Effector memory CD4-positive, alpha-beta T cell (primary cell): ENCODE results near the gene TBC1D24.

Experiments used
- DNase-seq, 3 donors: peaks; one replicate each; pipeline ENCODE4 v3.0.0-alpha.2; 2020
- H3K27ac ChIP-seq: 2 replicates; pipeline ENCODE4 v1.7.0; 2013; ENCODE audit warnings: mild to moderate bottlenecking, low read length, moderate library complexity; ENCODE audit not compliant: insufficient read depth, poor library complexity, severe bottlenecking
- H3K27me3 ChIP-seq: replicated peaks from 2 replicates; pipeline ENCODE4 v1.7.0; 2013; ENCODE audit warnings: mild to moderate bottlenecking, low read length; ENCODE audit not compliant: insufficient read depth, control insufficient read depth, poor library complexity, severe bottlenecking
- H3K36me3 ChIP-seq: 2 replicates; pipeline ENCODE4 v1.7.0; 2013; ENCODE audit warnings: mild to moderate bottlenecking, low read length, moderate library complexity; ENCODE audit not compliant: control insufficient read depth, insufficient read depth
- H3K4me1 ChIP-seq: 2 replicates; pipeline ENCODE4 v1.7.0; 2013; ENCODE audit warnings: low read length, mild to moderate bottlenecking; ENCODE audit not compliant: control insufficient read depth, insufficient read depth, poor library complexity, severe bottlenecking
- H3K4me3 ChIP-seq: 2 replicates; pipeline ENCODE4 v1.7.0; 2013; ENCODE audit warnings: low read length, low read depth, mild to moderate bottlenecking; ENCODE audit not compliant: insufficient read depth, poor library complexity, severe bottlenecking
- H3K9me3 ChIP-seq: 2 replicates; pipeline ENCODE4 v1.7.0; 2013; ENCODE audit warnings: mild to moderate bottlenecking, low read length, moderate library complexity; ENCODE audit not compliant: control insufficient read depth

The TBC1D24 gene

DNA sequence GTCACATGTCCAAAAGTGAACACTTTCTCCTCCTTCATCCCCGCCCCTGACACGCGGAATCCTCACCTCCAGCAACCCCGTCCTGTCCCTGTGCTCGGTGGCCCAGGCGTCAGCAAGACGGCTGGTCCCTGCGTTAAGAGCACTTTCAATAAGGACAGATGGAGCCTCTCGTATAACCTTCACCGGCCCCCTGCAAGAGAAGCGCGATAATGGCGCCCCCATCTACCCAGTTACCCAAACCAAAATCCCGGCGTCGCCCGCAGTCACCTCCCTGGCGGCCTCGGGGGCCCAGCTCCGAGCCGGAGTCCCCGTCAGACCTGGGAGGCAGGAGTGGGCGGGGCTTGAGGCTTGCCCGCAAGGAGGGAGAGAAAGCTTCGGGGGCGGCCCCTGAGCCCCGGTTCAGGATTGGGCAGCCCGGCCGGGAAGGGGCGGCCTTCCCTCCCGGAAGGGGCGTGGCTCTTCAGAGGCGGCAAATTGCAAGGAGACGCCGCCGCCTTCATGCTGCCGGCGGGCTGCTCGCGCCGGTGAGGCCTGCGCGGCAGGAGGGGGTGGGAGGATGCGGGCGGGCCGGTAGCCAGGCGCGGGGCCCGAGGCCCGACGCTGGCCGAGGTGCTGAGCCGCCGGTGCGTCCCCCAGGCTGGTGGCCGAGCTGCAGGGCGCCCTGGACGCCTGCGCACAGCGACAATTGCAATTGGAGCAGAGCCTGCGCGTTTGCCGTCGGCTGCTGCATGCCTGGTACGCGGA, 15.1 kb upstream of the TBC1D24 start, which contains the start of gene TEDC2:
TSS of gene TEDC2 (plus strand) at position 463 of the 744 bp plus-strand sequence. CDS start at position 499, 36 bp downstream.
- no peak within 1 kb of the TSS for H3K27ac ChIP-seq
- H3K36me3 ChIP-seq = no peaks in the 10 kb centered on the region
- peak within 1 kb of the TSS; percentile 74 for H3K4me3 ChIP-seq
- no peaks in the 10 kb centered on the region for H3K9me3 ChIP-seq
- H3K4me1 ChIP-seq = peaks cover 12% of the 10 kb centered on the region
- no peaks in the 10 kb centered on the region for H3K27me3 ChIP-seq
- peak; percentile 94 to 96 (median 95) for DNase-seq

DNA sequence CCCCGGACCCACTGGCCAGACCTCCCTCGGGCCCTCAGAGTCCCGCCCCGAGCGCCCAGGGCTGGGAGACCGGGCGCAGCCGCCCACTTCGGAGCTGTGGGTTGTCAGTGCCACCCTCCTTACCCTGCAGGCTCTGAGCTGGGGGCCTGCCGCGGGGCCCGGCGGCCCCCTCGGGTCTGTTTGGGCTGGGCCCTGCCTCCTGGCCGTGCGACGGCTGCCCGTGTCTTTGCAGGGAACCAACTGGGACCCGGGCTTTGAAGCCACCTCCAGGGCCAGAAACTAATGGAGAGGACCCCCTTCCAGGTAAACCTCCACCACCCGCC, 14.6 kb upstream of the TBC1D24 start:
- no peak for DNase-seq
- no peaks in the 10 kb centered on the region for H3K36me3 ChIP-seq
- no peak overlapping the region for H3K27ac ChIP-seq
- H3K4me1 ChIP-seq = peaks cover 12% of the 10 kb centered on the region
- H3K9me3 ChIP-seq = no peaks in the 10 kb centered on the region
- no peaks in the 10 kb centered on the region for H3K27me3 ChIP-seq
- peak overlapping the region; percentile 74 for H3K4me3 ChIP-seq

DNA sequence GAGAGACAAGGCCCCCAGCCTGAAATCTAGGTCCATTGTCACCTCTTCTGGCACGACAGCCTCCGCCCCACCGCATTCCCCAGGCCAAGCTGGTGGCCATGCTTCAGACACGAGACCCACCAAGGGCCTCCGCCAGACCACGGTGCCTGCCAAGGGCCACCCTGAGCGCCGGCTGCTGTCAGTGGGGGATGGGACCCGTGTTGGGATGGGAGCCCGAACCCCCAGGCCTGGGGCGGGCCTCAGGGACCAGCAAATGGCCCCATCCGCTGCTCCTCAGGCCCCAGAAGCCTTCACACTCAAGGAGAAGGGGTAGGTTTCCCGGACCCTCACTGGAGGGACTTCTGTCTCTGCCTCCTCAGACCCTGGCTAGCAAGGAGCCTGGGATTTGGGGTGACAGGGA, 14.0 kb upstream of the TBC1D24 start:
- Histone ChIP-seq H3K27ac (no peak overlapping the region), H3K27me3 (no peaks in the 10 kb centered on the region), H3K36me3 (no peaks in the 10 kb centered on the region), H3K4me3 (no peak overlapping the region), H3K9me3 (no peaks in the 10 kb centered on the region), H3K4me1 (peaks cover 12% of the 10 kb centered on the region)
- no peak for DNase-seq

DNA sequence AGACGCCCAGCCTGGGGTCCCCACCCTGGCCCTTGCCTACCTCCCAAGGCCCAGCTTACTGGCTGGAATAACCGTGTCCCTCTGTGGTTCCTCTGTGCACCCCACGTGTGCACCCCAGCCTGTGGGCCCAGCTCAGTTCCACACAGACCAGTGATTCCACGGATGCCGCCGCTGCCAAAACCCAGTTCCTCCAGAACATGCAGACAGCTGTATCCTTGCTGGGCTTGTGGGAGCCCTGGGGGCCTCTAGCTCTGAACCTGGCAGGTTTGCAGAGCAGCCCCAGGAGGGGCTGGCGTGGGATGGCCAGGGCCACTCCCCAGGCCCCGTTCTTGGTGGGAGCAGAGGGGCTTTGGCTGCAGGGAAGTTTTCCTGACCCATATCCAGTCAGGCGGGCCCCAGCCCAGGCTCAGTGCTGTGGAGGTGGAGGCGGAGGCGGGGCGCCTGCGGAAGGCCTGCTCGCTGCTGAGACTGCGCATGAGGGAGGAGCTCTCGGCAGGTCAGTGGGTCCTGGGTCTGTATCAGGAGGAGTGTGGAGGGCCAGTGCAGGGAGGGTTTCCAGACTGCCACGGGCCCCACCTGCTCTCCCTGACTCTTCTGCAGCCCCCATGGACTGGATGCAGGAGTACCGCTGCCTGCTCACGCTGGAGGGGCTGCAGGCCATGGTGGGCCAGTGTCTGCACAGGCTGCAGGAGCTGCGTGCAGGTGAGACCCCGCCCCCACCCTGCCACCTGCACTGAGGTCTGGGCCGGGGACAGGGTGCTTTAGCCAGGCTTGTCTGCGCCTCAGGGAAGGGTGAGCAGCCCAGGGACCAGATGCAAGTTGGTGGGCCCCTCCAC, 12.7 kb upstream of the TBC1D24 start:
- H3K9me3 ChIP-seq = no peaks in the 10 kb centered on the region
- no peak for DNase-seq
- no peaks in the 10 kb centered on the region for H3K36me3 ChIP-seq
- no peaks in the 10 kb centered on the region for H3K27me3 ChIP-seq
- H3K4me3 ChIP-seq = no peak overlapping the region
- peaks cover 12% of the 10 kb centered on the region for H3K4me1 ChIP-seq
- no peak overlapping the region for H3K27ac ChIP-seq

DNA sequence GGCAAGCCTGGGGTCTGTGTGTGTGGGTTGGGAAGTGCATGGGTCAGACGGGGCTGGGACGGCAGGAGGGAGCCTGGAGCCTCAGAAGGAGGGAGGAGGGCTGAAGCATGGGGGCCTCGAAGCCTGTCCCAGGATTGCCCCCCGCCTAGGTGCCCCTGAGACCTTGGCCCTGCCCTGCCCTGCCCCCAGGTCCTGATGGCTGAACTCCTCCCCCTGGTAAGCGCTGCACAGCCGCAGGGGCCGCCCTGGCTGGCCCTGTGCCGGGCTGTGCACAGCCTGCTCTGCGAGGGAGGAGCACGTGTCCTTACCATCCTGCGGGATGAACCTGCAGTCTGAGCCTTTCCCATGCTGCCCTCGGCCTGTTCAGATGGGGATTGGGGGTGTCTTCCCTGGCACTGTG, 10.6 kb upstream of the TBC1D24 start:
- no peak overlapping the region for H3K27ac ChIP-seq
- no peak overlapping the region for H3K4me3 ChIP-seq
- H3K36me3 ChIP-seq = no peaks in the 10 kb centered on the region
- peaks cover 24% of the 10 kb centered on the region for H3K4me1 ChIP-seq
- H3K9me3 ChIP-seq = no peaks in the 10 kb centered on the region
- no peak for DNase-seq
- peaks cover 13% of the 10 kb centered on the region for H3K27me3 ChIP-seq

DNA sequence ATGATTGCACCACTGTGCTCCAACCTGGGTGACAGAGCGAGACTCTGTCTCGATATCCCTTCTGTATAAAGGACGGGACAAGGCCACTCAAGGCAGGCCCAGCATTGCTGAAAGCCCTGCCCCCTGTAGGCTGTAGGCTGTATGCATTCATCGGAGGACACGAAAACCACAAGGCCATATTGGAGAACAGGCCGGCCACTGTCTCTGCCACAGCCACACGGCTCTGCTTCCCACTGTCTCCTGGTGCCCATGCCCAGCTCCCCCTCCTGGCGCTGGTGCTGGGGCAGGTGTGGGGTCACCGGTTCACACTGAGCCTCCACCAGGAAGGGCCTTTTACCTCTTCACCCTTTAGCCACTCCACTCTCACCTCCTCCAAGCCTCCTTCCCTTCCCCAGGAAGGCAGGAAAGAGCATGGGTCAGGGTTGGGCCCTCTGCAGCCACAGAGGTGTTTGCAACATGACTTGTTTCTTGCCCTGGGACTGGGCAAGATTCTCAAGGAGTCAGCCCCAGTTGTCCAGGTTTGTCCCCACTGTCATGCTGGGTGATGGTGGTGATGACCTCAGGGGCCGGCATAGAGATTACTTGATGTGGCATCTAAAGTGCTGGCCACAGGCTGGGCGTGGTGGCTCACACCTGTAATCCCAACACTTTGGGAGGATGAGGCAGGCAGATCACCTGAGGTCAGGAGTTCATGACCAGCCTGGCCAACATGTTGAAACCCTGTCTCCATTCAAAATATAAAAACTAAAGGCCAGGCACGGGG, 9.1 kb upstream of the TBC1D24 start:
- H3K4me1 ChIP-seq = peaks cover 15% of the 10 kb centered on the region

DNA sequence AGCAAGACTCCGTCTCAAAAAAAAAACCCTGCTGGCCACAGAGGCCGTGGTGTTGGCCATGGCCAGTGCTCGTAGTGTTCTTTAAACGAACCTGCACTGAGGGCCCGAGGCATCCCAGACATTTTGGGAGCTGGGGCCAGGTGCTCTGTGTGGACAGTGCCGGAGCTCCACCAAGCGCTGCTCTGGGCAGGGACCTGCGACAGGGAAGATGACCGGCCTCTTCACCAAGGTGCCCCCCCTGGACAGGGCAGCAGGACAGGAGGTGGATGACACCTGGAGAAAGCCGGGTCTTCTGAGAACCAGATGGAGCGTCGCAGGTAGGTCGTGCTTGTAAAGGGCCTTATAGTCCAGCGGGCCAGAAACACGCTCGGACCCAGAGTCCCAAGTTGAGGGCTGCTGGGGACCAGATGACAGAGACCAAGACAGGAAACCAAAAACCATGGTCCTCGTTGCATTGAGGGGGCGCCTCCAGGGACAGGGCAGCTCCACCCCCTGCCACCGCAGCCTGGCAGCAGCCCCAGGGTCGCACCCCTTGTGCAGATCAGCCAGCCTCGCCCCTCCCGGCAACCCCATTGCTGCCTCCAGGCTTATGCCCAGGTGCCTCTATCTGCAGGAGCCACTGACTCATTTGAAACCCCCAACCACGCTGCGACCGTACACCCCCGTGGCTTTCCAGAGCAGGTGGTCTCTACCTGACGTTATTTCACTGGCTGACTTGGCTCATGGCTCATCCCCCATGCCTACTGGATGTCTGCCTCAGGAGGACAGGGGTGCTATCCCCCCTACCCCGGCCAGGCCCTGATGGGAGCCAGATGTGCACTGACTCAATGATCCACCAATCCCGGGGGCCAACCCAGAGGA, 8.0 kb upstream of the TBC1D24 start:
- no peak for DNase-seq
- peaks cover 37% of the 10 kb centered on the region for H3K27me3 ChIP-seq
- H3K4me3 ChIP-seq = no peak overlapping the region
- no peaks in the 10 kb centered on the region for H3K36me3 ChIP-seq
- H3K4me1 ChIP-seq = peaks cover 25% of the 10 kb centered on the region
- H3K27ac ChIP-seq = no peak overlapping the region
- H3K9me3 ChIP-seq = no peaks in the 10 kb centered on the region

More for the DNA sequence above, 9.1 kb upstream of the TBC1D24 start:
- H3K9me3 ChIP-seq = no peaks in the 10 kb centered on the region
- no peaks in the 10 kb centered on the region for H3K36me3 ChIP-seq
- no peak overlapping the region for H3K4me3 ChIP-seq
- DNase-seq = no peak
- no peak overlapping the region for H3K27ac ChIP-seq
- peaks cover 27% of the 10 kb centered on the region for H3K27me3 ChIP-seq

DNA sequence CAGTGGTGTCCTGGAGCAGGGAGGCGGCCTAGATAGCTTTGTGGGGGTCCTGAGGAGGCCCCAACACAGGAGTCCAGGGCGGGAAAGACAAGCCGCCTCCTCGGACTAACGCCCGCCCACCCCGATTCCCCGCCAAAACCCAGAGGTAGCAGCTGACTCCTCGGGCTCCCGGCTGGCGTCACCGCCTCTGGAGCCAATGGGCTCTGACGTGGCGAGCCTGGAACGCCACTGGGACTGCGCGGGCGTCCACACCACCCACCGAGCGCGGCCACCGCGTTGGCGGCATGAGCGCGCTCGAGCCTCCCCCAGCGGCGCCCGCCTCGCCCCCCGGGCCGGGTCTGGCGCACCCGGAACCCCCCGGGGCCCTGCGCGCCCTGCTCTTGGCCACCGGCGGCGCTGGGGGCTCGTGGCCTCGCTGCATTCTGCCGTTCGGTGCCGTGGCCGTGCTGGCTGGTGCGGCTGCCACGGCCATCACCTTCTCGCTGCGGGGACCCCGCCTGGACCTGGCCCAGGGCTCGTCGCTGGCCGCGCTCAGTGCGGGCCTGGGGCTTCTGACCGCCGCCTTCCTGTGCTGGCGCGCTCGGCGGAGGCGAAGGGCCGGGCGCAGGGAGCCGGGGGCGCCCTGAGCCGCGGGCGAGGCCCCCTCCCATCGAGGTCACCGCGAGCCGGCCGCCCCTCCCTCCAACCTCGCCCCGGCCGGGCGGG, 7.2 kb upstream of the TBC1D24 start:
- H3K9me3 ChIP-seq = no peaks in the 10 kb centered on the region
- DNase-seq = no peak
- peaks cover 45% of the 10 kb centered on the region for H3K27me3 ChIP-seq
- peaks cover 28% of the 10 kb centered on the region for H3K4me1 ChIP-seq
- H3K27ac ChIP-seq = no peak overlapping the region
- no peaks in the 10 kb centered on the region for H3K36me3 ChIP-seq
- H3K4me3 ChIP-seq = no peak overlapping the region

DNA sequence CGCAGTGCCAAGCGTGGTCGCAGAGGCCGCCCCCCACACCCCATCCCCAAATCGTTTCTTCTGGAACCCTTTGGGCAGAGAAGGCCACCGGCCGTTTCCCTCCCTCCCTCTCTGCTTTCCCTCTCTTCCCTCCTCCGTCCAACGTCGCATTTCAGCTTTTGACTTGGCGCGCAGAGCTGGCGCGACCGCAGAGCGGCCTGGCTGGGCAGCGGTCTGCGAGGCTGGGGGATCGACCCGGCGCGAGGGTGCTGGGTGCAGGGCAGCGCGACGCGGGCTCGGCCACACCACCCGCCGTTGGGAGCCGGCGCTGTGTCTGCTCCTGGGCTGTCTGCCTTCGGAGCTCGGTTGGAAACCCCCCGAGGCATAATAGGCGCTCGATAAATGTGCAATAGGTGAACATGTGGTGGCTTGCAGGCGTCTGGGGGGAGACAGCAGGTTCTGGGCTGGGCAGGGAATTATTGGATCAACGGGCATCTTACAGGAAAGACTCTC, 6.6 kb upstream of the TBC1D24 start:
- H3K9me3 ChIP-seq = no peaks in the 10 kb centered on the region
- no peak for DNase-seq
- no peaks in the 10 kb centered on the region for H3K36me3 ChIP-seq
- H3K4me1 ChIP-seq = peaks cover 30% of the 10 kb centered on the region
- H3K27ac ChIP-seq = no peak overlapping the region
- no peak overlapping the region for H3K4me3 ChIP-seq
- peaks cover 47% of the 10 kb centered on the region for H3K27me3 ChIP-seq
